Esophagus squamous epithelium (tissue), 4 donors: ENCODE measurements around the gene MRRF.

Source experiments
- CTCF ChIP-seq, 6 experiments: fragments of 450-650 bp in 4 of 6; fragments of 200-600 bp in 2 of 6; sonication (generic) in 2 of 6; IDR thresholded peaks; one replicate each; pipeline ENCODE4 v1.5.1; 2016 to 2019; ENCODE audit warnings: antibody characterized with exemption in 6 of 6, mild to moderate bottlenecking in 4 of 6, moderate library complexity in 4 of 6
- POLR2A ChIP-seq, 4 donors: fragments of 450-650 bp; IDR thresholded peaks; one replicate each; pipeline ENCODE4 v1.6.1; 2017; ENCODE audit warnings: antibody characterized with exemption in 4 of 4, mild to moderate bottlenecking in 4 of 4, moderate library complexity in 3 of 4

GRCh38 chr9:122307925-122308324 lies 43.2 kb downstream of the MRRF start:
- no peak for TF ChIP-seq CTCF (IDR thresholded peaks at IDR 0.05)
- TF ChIP-seq POLR2A (IDR thresholded peaks at IDR 0.05), result no peak
